ENCODE results near the gene ZMYND11. TPM values are rescaled to one million over a fixed set of nuclear protein-coding genes. Genes with fewer than 3 reads are reported as not detected.

The ZMYND11 gene
- total and polyA plus RNA-seq, 2 of the 8 experiments (the other 6 are each of a cell fraction or from before 2014, with no cell fraction given) = 7.5 to 26.6 TPM

- Histone ChIP-seq H3K4me3 (ENCODE audit: extremely low read depth in 1 of 4, insufficient read depth in 2 of 4, low read depth in 3 of 4, low read length in 4 of 4) (no peak overlapping the region), H2AK5ac (ENCODE audit: low read depth, low read length) (no peak overlapping the region), H3K79me1 (ENCODE audit: low read depth, low read length) (no peaks in the 10 kb centered on the region), H2BK120ac (replicated peaks; ENCODE audit: low read depth, low read length) (no peak overlapping the region), H2BK5ac (ENCODE audit: low read depth, low read length) (no peak overlapping the region; the same call in 1 of the 2 replicates), H3K23me2 (ENCODE audit: low read depth, low read length) (no peaks in the 10 kb centered on the region), H3K9ac (replicated peaks in 1 of 4; ENCODE audit: extremely low read depth in 1 of 4, low read depth in 3 of 4, low read length in 3 of 4) (no peak overlapping the region), H3K18ac (ENCODE audit: extremely low read depth, low read length) (no peak overlapping the region), H3K4me1 (replicated peaks in 1 of 4; ENCODE audit: control insufficient read depth in 3 of 4, insufficient read depth in 4 of 4, low read length in 3 of 4) (no peaks in the 10 kb centered on the region; a peak in 1 of 7 replicates), H4K20me1 (replicated peaks in 1 of 2; ENCODE audit: control insufficient read depth in 1 of 2, insufficient read depth in 2 of 2, low read length in 2 of 2) (peaks cover 0 to 7% of the 10 kb centered on the region in 2 experiments), H3K27me3 (replicated peaks in 1 of 4; ENCODE audit: control insufficient read depth in 3 of 4, extremely low read depth in 1 of 4, insufficient read depth in 3 of 4, low read length in 3 of 4) (no peaks in the 10 kb centered on the region), H3K36me3 (ENCODE audit: control insufficient read depth in 2 of 4, insufficient read depth in 4 of 4, low read length in 3 of 4) (no peaks in the 10 kb centered on the region), H3K23ac (ENCODE audit: insufficient read length) (no peak overlapping the region), H2BK20ac (ENCODE audit: low read length) (no peak overlapping the region), H3K79me2 (ENCODE audit: control insufficient read depth in 1 of 2, insufficient read depth in 2 of 2, low read length in 2 of 2) (no peaks in the 10 kb centered on the region), H2AFZ (ENCODE audit: low read length) (no peak overlapping the region), H4K5ac (ENCODE audit: insufficient read length, low read depth, low read length) (no peak overlapping the region), H4K91ac (replicated peaks; ENCODE audit: insufficient read length, low read length) (no peak overlapping the region), H3K4me2 (ENCODE audit: insufficient read depth in 1 of 2, low read depth in 2 of 2, low read length in 2 of 2) (no peak overlapping the region), H3K27ac (ENCODE audit: low read depth, low read length) (no peak overlapping the region), H3K56ac (replicated peaks; ENCODE audit: insufficient read length, low read depth, low read length) (no peak overlapping the region), H2BK15ac (ENCODE audit: low read length) (no peak overlapping the region), H3K14ac (ENCODE audit: insufficient read length) (no peak overlapping the region), H3K9me3 (ENCODE audit: insufficient read depth in 2 of 2, low read depth in 1 of 2, low read length in 1 of 2) (no peaks in the 10 kb centered on the region), H4K8ac (ENCODE audit: extremely low read depth, insufficient read depth, low read length) (no peak overlapping the region; the same call in 1 of the 2 replicates), H3K4ac (replicated peaks; ENCODE audit: insufficient read length, low read depth, low read length) (no peak overlapping the region), H2BK12ac (ENCODE audit: low read depth, low read length) (no peak overlapping the region)
- no peak for TF ChIP-seq ASH2L (IDR thresholded peaks at IDR 0.05; ENCODE audit: low read length)
- TF ChIP-seq E2F6 (IDR thresholded peaks at IDR 0.05) = no peak
- TF ChIP-seq EP300 (IDR thresholded peaks at IDR 0.05; ENCODE audit: borderline replicate concordance in 1 of 2, low read depth in 2 of 2, low read length in 2 of 2) = no peak
- TF ChIP-seq BCL11A (IDR thresholded peaks at IDR 0.05; ENCODE audit: low read depth in 2 of 2, low read length in 2 of 2) = no peak
- no peak for TF ChIP-seq HDAC6 (IDR thresholded peaks at IDR 0.05; ENCODE audit: low read depth, low read length)
- no peak for TF ChIP-seq JUN (IDR thresholded peaks at IDR 0.05; ENCODE audit: low read depth, low read length)
- no peak for TF ChIP-seq SIN3A (conservative IDR thresholded peaks at IDR 0.05 in 1 of 2, IDR thresholded peaks at IDR 0.05 in 1 of 2; ENCODE audit: low read depth in 1 of 2, low read length in 2 of 2)
- no peak for TF ChIP-seq TBP (IDR thresholded peaks at IDR 0.05; ENCODE audit: low read depth, low read length)
- TF ChIP-seq RNF2 (IDR thresholded peaks at IDR 0.05; ENCODE audit: borderline replicate concordance, low read depth, low read length, missing control alignments, poor library complexity, severe bottlenecking) = no peak
- TF ChIP-seq JUND (IDR thresholded peaks at IDR 0.05; ENCODE audit: low read length) = no peak
- no peak for TF ChIP-seq SIRT6 (IDR thresholded peaks at IDR 0.05; ENCODE audit: low read length)
- DNase-seq (ENCODE audit: low read depth in 1 of 2, low spot score in 2 of 2) (no peak), FAIRE-seq (no peak)
- POLR2A ChIA-PET (ENCODE audit: partially characterized antibody) = no interaction called here
- WGBS, 2 experiments (ENCODE audit: extremely low coverage in 1 of 2, insufficient coverage in 1 of 2, insufficient read length in 1 of 2, insufficient replicate concordance in 2 of 2, low coverage in 1 of 2, low lambda C conversion rate in 2 of 2, missing lambda C conversion rate in 1 of 2) = 92% methylated on average over 9 of the region's 9 CpGs; no CpG with 5 or more reads in 1 of the 2 experiments
- CTCF ChIA-PET (ENCODE audit: partially characterized antibody) = interaction anchor here (2.1 kb wide), 1 partner anchor 13 kb away, joined by 4 read pairs; no protein-coding TSS in a partner anchor
These were observed 154.3 kb downstream of the ZMYND11 start for GRCh38 chr10:289581-289980.
